ENCODE measurements around the gene QRICH1.

Gene QRICH1

GRCh38 chr3:49120438-49121131 is 26.7 kb upstream of the QRICH1 start, which contains the start of gene USP19:
Gene USP19 (minus strand): TSS chr3:49120823. CDS start chr3:49119145, 1,678 bp downstream.
- DNase-seq (ENCODE audit: extremely low spot score, insufficient read length, low read depth) (peak; percentile 97), FAIRE-seq (peak; percentile 99)

DNA sequence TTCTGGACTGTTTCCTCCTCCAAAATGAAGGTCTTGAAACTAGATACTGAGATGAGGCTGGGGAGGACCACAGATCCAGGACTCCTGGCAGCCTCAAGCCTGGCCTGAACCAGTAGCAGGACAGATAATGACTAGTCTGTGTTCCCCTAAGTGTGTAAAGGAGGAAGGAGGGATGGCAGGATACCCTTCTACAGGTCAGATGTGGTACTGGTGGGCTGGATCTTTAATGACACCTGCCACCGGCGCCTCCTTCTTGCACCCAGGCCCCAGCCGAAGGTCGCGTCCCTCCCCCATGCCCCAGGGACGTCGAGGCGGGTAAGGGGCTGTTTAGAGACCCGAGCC is 26.2 kb upstream of the QRICH1 start:
- FAIRE-seq: no peak
- no peak for DNase-seq (ENCODE audit: extremely low spot score, insufficient read length, low read depth)

GRCh38 chr3:49119439-49119838 is 25.6 kb upstream of the QRICH1 start:
- no peak for DNase-seq (ENCODE audit: extremely low spot score, insufficient read length, low read depth)
- no peak for FAIRE-seq

DNA sequence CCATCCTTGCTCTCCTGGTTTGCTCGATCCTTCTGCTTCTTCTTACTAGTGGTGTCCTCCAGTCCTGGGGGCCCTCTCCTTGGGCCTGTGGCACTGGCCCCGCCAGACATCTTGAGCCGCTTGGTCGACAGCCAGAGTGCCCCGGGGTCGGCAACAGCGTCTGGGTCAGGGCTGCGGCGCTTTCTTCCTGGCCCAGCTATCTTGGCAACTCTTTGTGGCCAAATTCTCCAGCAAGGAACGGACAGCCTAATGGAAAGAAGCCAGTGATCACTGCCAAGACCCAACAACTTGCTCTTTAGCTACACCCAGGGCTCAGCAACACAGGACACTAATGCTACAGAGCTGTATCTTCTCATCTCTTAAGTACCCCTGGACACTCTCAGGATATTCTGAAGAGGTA is 25.2 kb upstream of the QRICH1 start:
- FAIRE-seq: no peak
- no peak for DNase-seq (ENCODE audit: extremely low spot score, insufficient read length, low read depth)

DNA sequence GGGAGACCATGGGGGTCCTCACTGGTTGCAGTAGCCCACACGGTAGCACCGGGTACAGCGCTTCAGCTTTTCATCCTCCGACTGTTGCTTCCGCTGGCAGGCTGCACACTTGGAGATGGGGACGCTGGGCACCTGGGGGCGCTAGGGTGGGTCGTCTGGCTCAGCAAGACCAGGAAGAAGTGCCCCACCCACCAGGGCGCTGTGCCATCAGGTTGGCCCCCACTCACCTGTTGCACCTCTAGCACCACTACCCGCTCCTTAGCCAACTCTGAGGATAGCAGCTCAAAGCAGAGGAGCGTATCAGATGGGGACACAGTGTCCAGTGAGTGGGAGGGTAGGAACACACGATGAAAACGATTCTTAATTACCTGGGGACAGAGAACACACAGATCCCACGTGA is 18.4 kb upstream of the QRICH1 start:
- FAIRE-seq (no peak), DNase-seq (ENCODE audit: extremely low spot score, insufficient read length, low read depth) (no peak)

GRCh38 chr3:49111347-49111746 is 17.5 kb upstream of the QRICH1 start:
- no peak for DNase-seq (ENCODE audit: extremely low spot score, insufficient read length, low read depth)
- no peak for FAIRE-seq

GRCh38 chr3:49110780-49111179 is 16.9 kb upstream of the QRICH1 start:
- no peak for FAIRE-seq
- no peak for DNase-seq (ENCODE audit: extremely low spot score, insufficient read length, low read depth)

- DNase-seq (ENCODE audit: extremely low spot score, insufficient read length, low read depth) (no peak), FAIRE-seq (no peak)
Observed at GRCh38 chr3:49108346-49108745, 14.5 kb upstream of the QRICH1 start.

GRCh38 chr3:49104427-49105291 is 10.8 kb upstream of the QRICH1 start, which contains the start of gene QARS1:
Gene QARS1 (minus strand): TSS chr3:49104757. CDS start chr3:49104733, 24 bp downstream.
- peak; percentile 98 for FAIRE-seq

DNA sequence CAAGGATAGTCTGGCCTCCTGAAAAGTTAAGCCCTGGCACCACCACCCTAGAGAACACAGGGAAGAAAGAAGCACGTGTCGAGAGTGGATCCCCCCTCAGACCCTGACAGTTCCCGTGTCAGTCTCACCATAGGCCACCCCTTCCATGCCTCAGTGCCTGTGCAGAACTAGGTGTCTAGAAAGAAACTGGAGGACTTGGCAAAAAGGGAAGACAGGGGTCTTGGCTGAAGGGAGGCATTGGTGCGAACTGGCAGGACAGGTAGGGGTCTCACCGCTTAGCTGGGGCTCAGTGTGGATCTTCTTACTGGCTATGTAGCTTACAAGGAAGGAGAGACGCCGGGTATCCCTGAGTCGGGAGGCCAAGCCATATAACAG is 10.2 kb upstream of the QRICH1 start:
- DNase-seq (ENCODE audit: extremely low spot score, insufficient read length, low read depth) (no peak), FAIRE-seq (no peak)

More at GRCh38 chr3:49104427-49105291, 10.8 kb upstream of the QRICH1 start, which contains the start of gene QARS1:
- DNase-seq (ENCODE audit: extremely low spot score, insufficient read length, low read depth): peak; percentile 94

DNA sequence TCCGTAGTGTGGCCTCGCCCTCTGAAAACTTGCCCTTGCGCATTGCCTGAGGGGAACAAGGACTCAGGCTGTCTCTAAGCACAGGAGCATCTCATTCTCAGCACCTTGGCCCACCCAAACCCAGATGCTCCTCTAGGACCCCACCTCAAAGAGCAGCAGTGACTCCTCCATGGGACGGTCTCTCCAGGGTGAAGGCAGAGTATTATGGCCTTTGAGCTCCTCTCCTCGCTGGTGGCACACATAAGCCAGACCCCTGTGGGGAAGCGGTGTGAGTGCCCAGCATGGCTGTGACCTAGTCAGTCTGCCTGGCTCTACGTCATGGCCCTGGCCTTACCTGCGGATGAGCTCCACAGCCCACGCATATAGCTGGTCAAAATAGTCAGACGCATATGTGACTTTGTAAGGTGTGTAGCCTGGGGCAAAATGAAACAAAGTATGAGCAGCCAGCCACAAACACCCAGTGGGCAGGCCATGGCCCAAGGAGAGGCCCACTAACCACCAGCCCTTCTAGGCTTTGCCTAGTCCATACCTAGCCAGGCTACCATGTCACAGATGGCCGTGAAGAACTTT is 6.3 kb upstream of the QRICH1 start:
- FAIRE-seq: no peak
- DNase-seq (ENCODE audit: extremely low spot score, insufficient read length, low read depth): no peak

DNA sequence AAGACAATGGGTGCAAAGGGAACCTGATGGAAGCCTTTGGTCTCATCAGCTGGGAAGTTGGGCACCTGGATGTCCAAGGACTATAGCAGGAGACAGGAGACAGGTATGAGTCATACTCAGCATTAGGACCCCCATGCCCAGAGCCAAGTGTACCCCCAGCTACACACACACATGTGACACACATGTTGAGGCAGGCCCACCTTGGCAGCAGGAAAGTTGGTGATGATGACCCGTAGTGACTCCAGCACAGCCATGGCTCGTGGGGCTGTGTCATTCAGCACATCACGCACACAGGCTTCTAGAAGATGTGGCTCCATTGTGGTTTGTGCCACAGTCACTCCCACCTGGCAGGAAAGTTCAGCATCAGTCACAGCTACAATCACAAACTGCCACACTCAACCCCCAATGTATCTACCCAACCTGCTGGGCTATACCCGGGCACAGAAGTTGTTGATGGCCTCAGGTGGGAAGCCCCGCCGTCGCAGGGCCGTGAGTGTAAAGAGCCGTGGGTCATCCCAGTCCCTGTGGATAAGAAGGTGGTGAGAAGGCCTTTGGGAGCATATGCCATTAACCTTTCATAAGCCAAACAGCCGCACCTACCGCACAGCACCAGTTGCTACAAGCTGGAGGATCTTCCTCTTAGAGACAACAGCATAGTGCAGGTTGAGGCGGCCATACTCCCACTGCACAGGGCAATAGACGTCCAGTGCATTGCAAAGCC is 5.2 kb upstream of the QRICH1 start:
- DNase-seq (ENCODE audit: extremely low spot score, insufficient read length, low read depth): no peak
- no peak for FAIRE-seq

- no peak for DNase-seq (ENCODE audit: extremely low spot score, insufficient read length, low read depth)
- FAIRE-seq: no peak
Observed at GRCh38 chr3:49098429-49098828, 4.6 kb upstream of the QRICH1 start.

DNA sequence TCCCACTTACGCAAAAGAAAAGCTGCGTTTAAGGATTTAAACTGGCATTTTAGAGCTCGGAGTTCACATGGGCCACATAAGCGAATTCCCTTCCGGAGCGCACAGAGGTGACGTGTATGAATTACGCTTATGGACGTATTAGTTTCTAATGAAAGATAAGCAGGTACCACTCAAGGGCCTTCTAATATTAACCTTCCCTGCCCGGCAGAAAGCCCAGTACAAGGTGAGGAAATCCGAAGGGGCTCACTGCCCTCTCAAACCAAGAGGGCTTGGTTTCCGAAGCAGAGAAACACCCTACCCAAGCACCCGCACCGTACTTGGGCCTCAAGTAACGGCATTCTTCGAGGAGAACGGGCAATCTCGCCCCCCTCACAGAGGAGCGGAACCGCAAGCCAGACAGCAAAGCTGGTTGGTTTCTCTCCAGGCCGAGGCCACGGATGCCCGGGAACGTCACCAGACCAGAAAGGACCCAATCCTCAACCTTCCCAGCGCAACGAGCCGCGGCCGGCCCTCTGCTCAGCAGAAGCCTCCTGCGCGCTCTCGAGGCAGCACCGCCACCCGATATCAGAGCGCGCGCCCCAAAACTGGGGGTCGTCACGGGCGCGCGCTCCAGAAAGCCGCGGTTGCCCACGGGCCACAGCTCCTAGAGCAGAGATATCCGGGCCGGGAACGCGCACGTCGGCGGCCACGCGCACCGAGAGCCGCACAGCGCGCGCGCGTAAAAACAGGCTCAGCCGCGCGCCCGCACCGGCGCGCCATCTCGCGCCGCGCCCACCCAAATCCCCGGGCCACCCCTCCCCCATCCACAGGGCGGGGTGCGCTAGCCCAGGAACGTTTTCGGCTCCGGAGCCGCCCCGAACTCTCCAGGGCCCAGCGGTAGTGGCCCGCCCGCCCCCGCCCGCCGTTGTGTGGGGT is 676 bp downstream of the QRICH1 start:
- DNase-seq (ENCODE audit: extremely low spot score, insufficient read length, low read depth) (peak; percentile 37), FAIRE-seq (peak; percentile 84)

GRCh38 chr3:49081429-49081828 is 12.4 kb downstream of the QRICH1 start:
- DNase-seq (ENCODE audit: extremely low spot score, insufficient read length, low read depth) (no peak), FAIRE-seq (no peak)

- no peak for DNase-seq (ENCODE audit: extremely low spot score, insufficient read length, low read depth)
- FAIRE-seq: no peak
Observed at GRCh38 chr3:49079270-49079669, 14.6 kb downstream of the QRICH1 start.

GRCh38 chr3:49076646-49077045 is 17.2 kb downstream of the QRICH1 start:
- DNase-seq (ENCODE audit: extremely low spot score, insufficient read length, low read depth) (no peak), FAIRE-seq (no peak)

GRCh38 chr3:49076116-49076515 is 17.8 kb downstream of the QRICH1 start:
- DNase-seq (ENCODE audit: extremely low spot score, insufficient read length, low read depth) (no peak), FAIRE-seq (no peak)

DNA sequence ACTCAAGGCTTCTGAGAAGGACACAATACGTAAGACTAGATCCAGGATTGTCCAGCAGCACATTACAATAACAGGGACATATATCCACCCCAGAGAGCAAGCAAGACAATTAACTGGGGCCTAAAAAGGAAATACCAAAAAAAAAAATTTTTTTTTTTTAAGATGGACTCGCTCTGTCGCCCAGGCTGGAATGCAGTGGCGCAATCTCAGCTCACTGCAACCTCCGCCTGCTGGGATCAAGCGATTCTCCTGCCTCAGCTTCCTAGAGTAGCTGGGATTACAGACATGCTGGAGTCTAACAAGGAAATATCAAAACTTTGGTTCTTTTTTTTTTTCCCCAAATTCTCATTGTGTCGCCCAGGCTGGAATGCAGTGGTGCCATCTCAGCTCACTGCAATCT is 35.9 kb downstream of the QRICH1 start:
- no peak for FAIRE-seq
- DNase-seq (ENCODE audit: extremely low spot score, insufficient read length, low read depth): no peak

Data from GM18507 (cell line).